Upper lobe of left lung (tissue), 6 donors: Measurements from ENCODE around the gene SVIL. TPM values are rescaled to one million over a fixed set of nuclear protein-coding genes. Genes with fewer than 3 reads are reported as not detected.
"Not testable (repeated sequence)": the region's sequence is repeated elsewhere in the genome, so short reads cannot be mapped to it uniquely, and the experiment has no call there.

ENCODE experiments used
- ATAC-seq, 2 donors: fragments of 200-7000 bp; cut with Tn5 transposase; one replicate each; pipeline ENCODE4 v1.9.1; 2022; ENCODE audit warnings: mild to moderate bottlenecking in 2 of 2, moderate library complexity in 2 of 2; ENCODE audit not compliant: low FRiP score in 2 of 2
- DNase-seq, 2 donors: peaks; one replicate each; pipeline ENCODE4 v3.0.0-alpha.2; 2019 to 2020
- H3K27ac ChIP-seq, 4 donors: fragments of 200-600 bp; sonication (generic); one replicate each; pipeline ENCODE4 v1.5.1; 2016 to 2019
- H3K27me3 ChIP-seq, 4 donors: fragments of 200-600 bp; sonication (generic); one replicate each; pipeline ENCODE4 v1.5.1; 2017 to 2019
- H3K36me3 ChIP-seq, 4 donors: fragments of 200-600 bp; sonication (generic); one replicate each; pipeline ENCODE4 v1.5.1; 2016 to 2019
- H3K4me1 ChIP-seq, 4 donors: fragments of 200-600 bp; sonication (generic); one replicate each; pipeline ENCODE4 v1.5.1; 2018 to 2019
- H3K4me3 ChIP-seq, 4 donors: fragments of 200-600 bp; sonication (generic); one replicate each; pipeline ENCODE4 v1.5.1; 2017 to 2019; ENCODE audit warnings: mild to moderate bottlenecking in 2 of 4, moderate library complexity in 1 of 4
- H3K9me3 ChIP-seq, 4 donors: fragments of 200-600 bp; sonication (generic); one replicate each; pipeline ENCODE4 v1.5.1; 2018 to 2019
- EP300 ChIP-seq, 4 donors: sonication (generic); formaldehyde crosslinking; IDR thresholded peaks; one replicate each; pipeline ENCODE4 v1.5.1; 2017; ENCODE audit warnings: antibody characterized with exemption in 4 of 4, control low read depth in 2 of 4
- POLR2A ChIP-seq, 4 donors: fragments of 450-650 bp; IDR thresholded peaks; one replicate each; pipeline ENCODE4 v1.5.1; 2016 to 2017; ENCODE audit warnings: antibody characterized with exemption in 4 of 4, mild to moderate bottlenecking in 2 of 4
- POLR2AphosphoS5 ChIP-seq, 2 donors: sonication (generic); formaldehyde crosslinking; IDR thresholded peaks; one replicate each; pipeline ENCODE4 v1.5.1; 2017; ENCODE audit warnings: antibody characterized with exemption in 2 of 2
- WGBS, 2 donors: methylation state at CpG; one replicate each; pipeline ENCODE4 v1.1.5; 2017 to 2018; 5-methylcytosine and 5-hydroxymethylcytosine counted together
- total RNA-seq, 6 donors: library from RNA; depleted of rRNA in 4 of 6; stranded (reverse); fragments of >200 nt in 4 of 6; gene quantifications; one replicate each; pipeline versions ENCODE4 v1.1.0 to v1.2.1, GENCODE V29; 2016 to 2021
- TF ChIP-seq, protein P1 (sequence below), 6 experiments: fragments of 450-650 bp in 4 of 6; fragments of 200-600 bp in 2 of 6; sonication (generic) in 2 of 6; IDR thresholded peaks; one replicate each; pipeline ENCODE4 v1.5.1; 2016 to 2019; ENCODE audit warnings: antibody characterized with exemption in 6 of 6
- donor health status: DM: no; HTN: no; CAD: no; lungs with moderate emphysema.
- donor health status: DM: no; HTN: yes; CAD: no; lungs with severe emphysema.

Gene SVIL
- total RNA-seq, 6 donors from 2014 or later: 65.5 to 137 (median 105) TPM

GRCh38 chr10:29461042-29461441 lies 173.7 kb downstream of the SVIL start:
- ATAC-seq (no peak), DNase-seq (no peak)
- no peak overlapping the region for H3K4me3 ChIP-seq
- WGBS, 2 donors: 97 to 98% methylated on average over 5 of the region's 5 CpGs
- no peaks in the 10 kb centered on the region for H3K4me1 ChIP-seq
- H3K27ac ChIP-seq: no peak overlapping the region
- H3K9me3 ChIP-seq: peaks cover 0 to 7% (median 2%) of the 10 kb centered on the region in 4 donors
- no peaks in the 10 kb centered on the region for H3K27me3 ChIP-seq
- no peak for TF ChIP-seq EP300 (IDR thresholded peaks at IDR 0.05)
- TF ChIP-seq POLR2AphosphoS5 (IDR thresholded peaks at IDR 0.05): no peak
- TF ChIP-seq, protein P1, sequence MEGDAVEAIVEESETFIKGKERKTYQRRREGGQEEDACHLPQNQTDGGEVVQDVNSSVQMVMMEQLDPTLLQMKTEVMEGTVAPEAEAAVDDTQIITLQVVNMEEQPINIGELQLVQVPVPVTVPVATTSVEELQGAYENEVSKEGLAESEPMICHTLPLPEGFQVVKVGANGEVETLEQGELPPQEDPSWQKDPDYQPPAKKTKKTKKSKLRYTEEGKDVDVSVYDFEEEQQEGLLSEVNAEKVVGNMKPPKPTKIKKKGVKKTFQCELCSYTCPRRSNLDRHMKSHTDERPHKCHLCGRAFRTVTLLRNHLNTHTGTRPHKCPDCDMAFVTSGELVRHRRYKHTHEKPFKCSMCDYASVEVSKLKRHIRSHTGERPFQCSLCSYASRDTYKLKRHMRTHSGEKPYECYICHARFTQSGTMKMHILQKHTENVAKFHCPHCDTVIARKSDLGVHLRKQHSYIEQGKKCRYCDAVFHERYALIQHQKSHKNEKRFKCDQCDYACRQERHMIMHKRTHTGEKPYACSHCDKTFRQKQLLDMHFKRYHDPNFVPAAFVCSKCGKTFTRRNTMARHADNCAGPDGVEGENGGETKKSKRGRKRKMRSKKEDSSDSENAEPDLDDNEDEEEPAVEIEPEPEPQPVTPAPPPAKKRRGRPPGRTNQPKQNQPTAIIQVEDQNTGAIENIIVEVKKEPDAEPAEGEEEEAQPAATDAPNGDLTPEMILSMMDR (IDR thresholded peaks at IDR 0.05): no peak
- no peak for TF ChIP-seq POLR2A (IDR thresholded peaks at IDR 0.05)
- peaks cover 0 to 92% (median 43%) of the 10 kb centered on the region in 4 donors for H3K36me3 ChIP-seq

DNA sequence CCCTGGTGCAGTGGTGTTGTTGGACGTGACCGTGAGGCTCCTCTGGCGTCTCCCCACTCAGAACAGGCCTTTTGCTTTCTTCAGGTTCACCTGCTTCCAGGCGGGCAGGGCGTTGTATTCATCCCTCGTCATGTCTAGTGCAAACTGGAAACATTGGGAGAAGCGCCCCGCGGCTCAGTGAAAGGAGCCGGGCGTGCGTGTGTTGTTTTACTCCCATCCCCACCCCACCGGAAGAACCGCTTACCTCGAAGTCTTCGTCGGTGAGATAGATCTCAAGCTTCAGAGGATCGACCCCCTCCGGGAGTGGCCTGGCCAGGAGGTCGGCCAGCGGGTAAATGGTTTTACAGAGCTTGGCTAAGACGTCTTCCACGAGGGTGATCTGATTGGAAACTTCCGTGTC lies 176.6 kb downstream of the SVIL start:
- H3K27ac ChIP-seq, H3K4me1 ChIP-seq, H3K9me3 ChIP-seq, H3K27me3 ChIP-seq, ATAC-seq, H3K4me3 ChIP-seq: not testable (repeated sequence)
- DNase-seq: peak in 1 of 2 donors; percentile 38
- 93 to 94% methylated on average over 24 of the region's 24 CpGs for WGBS, 2 donors
- H3K36me3 ChIP-seq: peaks cover 0 to 79% (median 26%) of the 10 kb centered on the region in 4 donors

- Histone ChIP-seq H3K9me3 (peaks cover 0 to under 1% (median 0%) of the 10 kb centered on the region in 4 donors), H3K27me3 (no peaks in the 10 kb centered on the region), H3K4me3 (no peak overlapping the region), H3K4me1 (no peaks in the 10 kb centered on the region), H3K36me3 (peaks cover 0 to 48% (median 9%) of the 10 kb centered on the region in 4 donors), H3K27ac (no peak overlapping the region)
- TF ChIP-seq, protein P1 (IDR thresholded peaks at IDR 0.05): no peak
- TF ChIP-seq POLR2AphosphoS5 (IDR thresholded peaks at IDR 0.05): no peak
- no peak for TF ChIP-seq POLR2A (IDR thresholded peaks at IDR 0.05)
- no peak for TF ChIP-seq EP300 (IDR thresholded peaks at IDR 0.05)
- DNase-seq (no peak), ATAC-seq (no peak)
- 84 to 92% methylated on average over 7 of the region's 7 CpGs for WGBS, 2 donors
Measured at GRCh38 chr10:29455095-29455494, 179.7 kb downstream of the SVIL start.

DNA sequence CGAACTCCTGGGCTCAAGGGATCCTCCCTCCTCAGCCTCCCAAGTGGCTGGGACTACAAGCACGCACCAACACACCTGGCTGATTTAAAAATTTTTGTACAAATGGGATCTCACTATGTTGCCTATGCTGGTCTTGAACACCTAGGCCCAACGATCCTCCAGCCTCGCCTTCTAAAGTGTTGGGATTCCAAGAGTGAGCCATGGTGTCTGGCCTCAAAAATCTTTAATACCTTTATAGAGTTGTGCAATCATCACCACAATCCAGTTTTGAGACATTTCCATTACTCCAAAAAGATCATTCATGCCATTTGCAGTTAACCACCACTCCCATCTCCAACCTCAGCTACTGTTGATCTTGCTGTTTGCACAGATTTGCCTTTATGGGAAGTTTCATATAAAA lies 180.5 kb downstream of the SVIL start:
- no peaks in the 10 kb centered on the region for H3K27me3 ChIP-seq
- H3K36me3 ChIP-seq: peaks cover 0 to 39% (median 7%) of the 10 kb centered on the region in 4 donors
- 96 to 98% methylated on average over 4 of the region's 4 CpGs for WGBS, 2 donors
- no peaks in the 10 kb centered on the region for H3K9me3 ChIP-seq
- no peak overlapping the region for H3K4me3 ChIP-seq
- ATAC-seq (no peak), DNase-seq (no peak)
- H3K27ac ChIP-seq: no peak overlapping the region
- H3K4me1 ChIP-seq: peaks cover 0 to 3% (median 0%) of the 10 kb centered on the region in 4 donors
- TF ChIP-seq POLR2A (IDR thresholded peaks at IDR 0.05): no peak
- no peak for TF ChIP-seq POLR2AphosphoS5 (IDR thresholded peaks at IDR 0.05)
- TF ChIP-seq, protein P1 (IDR thresholded peaks at IDR 0.05): no peak
- TF ChIP-seq EP300 (IDR thresholded peaks at IDR 0.05): no peak

DNA sequence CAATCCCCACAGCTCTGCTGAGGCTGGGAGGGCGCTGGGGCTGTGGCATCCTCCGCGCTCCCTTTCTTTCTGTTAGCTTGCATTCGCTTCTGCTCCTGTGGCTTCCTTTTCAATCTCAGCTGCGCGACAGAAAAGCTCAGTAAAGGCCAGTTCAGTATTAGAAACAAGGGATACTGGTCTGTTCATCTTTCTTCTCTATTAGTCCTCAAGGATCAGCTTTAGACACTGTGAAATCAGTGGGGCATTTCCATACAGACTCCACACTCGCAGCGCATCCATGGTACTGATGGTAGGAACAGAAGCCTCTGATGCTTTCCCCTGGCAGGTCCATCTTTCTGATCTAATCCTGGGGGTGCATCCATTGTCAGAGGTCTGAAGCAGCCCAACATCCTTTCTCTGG lies 182.2 kb downstream of the SVIL start:
- TF ChIP-seq, protein P1 (IDR thresholded peaks at IDR 0.05): no peak
- TF ChIP-seq POLR2A (IDR thresholded peaks at IDR 0.05) (no peak), POLR2AphosphoS5 (IDR thresholded peaks at IDR 0.05) (no peak), EP300 (IDR thresholded peaks at IDR 0.05) (no peak)
- 92 to 94% methylated on average over 8 of the region's 8 CpGs for WGBS, 2 donors
- H3K27me3 ChIP-seq: no peaks in the 10 kb centered on the region
- peaks cover 0 to 12% (median 0%) of the 10 kb centered on the region in 4 donors for H3K4me1 ChIP-seq
- DNase-seq: no peak
- no peak for ATAC-seq
- H3K4me3 ChIP-seq: no peak overlapping the region
- H3K36me3 ChIP-seq: peaks cover 0 to 22% (median 2%) of the 10 kb centered on the region in 4 donors
- no peaks in the 10 kb centered on the region for H3K9me3 ChIP-seq
- H3K27ac ChIP-seq: no peak overlapping the region
